H9 (cell line): ENCODE measurements around the gene CSF2. TPM values are rescaled to one million over a fixed set of nuclear protein-coding genes. Genes with fewer than 3 reads are reported as not detected.

Source experiments
- DNase-seq: peaks from one replicate; pipeline ENCODE4 v3.0.0-alpha.2; 2017
- H2AFZ ChIP-seq: one replicate; pipeline ENCODE4 v1.6.1; 2013; ENCODE audit warnings: mild to moderate bottlenecking, low read length, control low read depth, moderate library complexity
- H2AK5ac ChIP-seq: 2 replicates; pipeline ENCODE4 v1.6.1; 2013; ENCODE audit warnings: low read length, control low read depth, mixed read lengths; ENCODE audit not compliant: insufficient read length
- H2BK120ac ChIP-seq: one replicate; pipeline ENCODE4 v1.6.1; 2013; ENCODE audit warnings: low read depth, mild to moderate bottlenecking, low read length, control low read depth, inconsistent platforms; ENCODE audit not compliant: poor library complexity, severe bottlenecking
- H2BK12ac ChIP-seq: 2 replicates; pipeline ENCODE4 v1.6.1; 2013; ENCODE audit warnings: low read length, control low read depth, mixed read lengths, low read depth; ENCODE audit not compliant: insufficient read length
- H2BK15ac ChIP-seq: 2 replicates; pipeline ENCODE4 v1.6.1; 2013; ENCODE audit warnings: low read depth, low read length, control low read depth
- H2BK20ac ChIP-seq: one replicate; pipeline ENCODE4 v1.6.1; 2013; ENCODE audit warnings: low read depth, mild to moderate bottlenecking, low read length, control low read depth, inconsistent platforms; ENCODE audit not compliant: poor library complexity, severe bottlenecking
- H2BK5ac ChIP-seq: 2 replicates; pipeline ENCODE4 v1.6.1; 2013; ENCODE audit warnings: low read length, control low read depth, mixed read lengths; ENCODE audit not compliant: insufficient read length
- H3K14ac ChIP-seq: 2 replicates; pipeline ENCODE4 v1.6.1; 2013; ENCODE audit warnings: low read length, control low read depth; ENCODE audit not compliant: insufficient read depth
- H3K18ac ChIP-seq: 2 replicates; pipeline ENCODE4 v1.6.1; 2013; ENCODE audit warnings: low read depth, mild to moderate bottlenecking, mixed read lengths, low read length, control low read depth; ENCODE audit not compliant: insufficient read length
- H3K23ac ChIP-seq: 2 replicates; pipeline ENCODE4 v1.6.1; 2013; ENCODE audit warnings: low read length, control low read depth, mixed read lengths, low read depth; ENCODE audit not compliant: insufficient read length
- H3K23me2 ChIP-seq: 2 replicates; pipeline ENCODE4 v1.6.1; 2013; ENCODE audit warnings: low read depth, mild to moderate bottlenecking, mixed read lengths, low read length, control low read depth; ENCODE audit not compliant: insufficient read length, poor library complexity, severe bottlenecking
- H3K27ac ChIP-seq: 2 replicates; pipeline ENCODE4 v1.5.1; 2013; ENCODE audit warnings: low read length, control low read depth, mixed read lengths, low read depth; ENCODE audit not compliant: insufficient read length
- H3K27me3 ChIP-seq: 2 replicates; pipeline ENCODE4 v1.6.1; 2013; ENCODE audit warnings: low read length, control low read depth, inconsistent platforms; ENCODE audit not compliant: insufficient read depth
- H3K4ac ChIP-seq: 2 replicates; pipeline ENCODE4 v1.6.1; 2013; ENCODE audit warnings: low read depth, mild to moderate bottlenecking, control low read depth, inconsistent platforms, low read length, moderate library complexity
- H3K4me1 ChIP-seq: 2 replicates; pipeline ENCODE4 v1.6.1; 2013; ENCODE audit warnings: low read length, control low read depth, inconsistent platforms; ENCODE audit not compliant: insufficient read depth
- H3K4me2 ChIP-seq: 2 replicates; pipeline ENCODE4 v1.6.1; 2013; ENCODE audit warnings: low read length, control low read depth, mixed read lengths; ENCODE audit not compliant: insufficient read length, insufficient read depth
- H3K56ac ChIP-seq: 2 replicates; pipeline ENCODE4 v1.6.1; 2013; ENCODE audit warnings: low read depth, mild to moderate bottlenecking, mixed read lengths, low read length, control low read depth; ENCODE audit not compliant: insufficient read length
- H3K79me1 ChIP-seq: 2 replicates; pipeline ENCODE4 v1.6.1; 2013; ENCODE audit warnings: low read depth, mild to moderate bottlenecking, moderate library complexity, low read length, control low read depth, inconsistent platforms; ENCODE audit not compliant: insufficient read depth, poor library complexity, severe bottlenecking
- H3K79me2 ChIP-seq: 2 replicates; pipeline ENCODE4 v1.6.1; 2013; ENCODE audit warnings: low read length, control low read depth, inconsistent platforms; ENCODE audit not compliant: insufficient read depth
- H3K9ac ChIP-seq: 2 replicates; pipeline ENCODE4 v1.6.1; 2013; ENCODE audit warnings: low read length, control low read depth, mixed read lengths; ENCODE audit not compliant: insufficient read length; ENCODE audit errors: extremely low read depth
- H3K9me3 ChIP-seq: one replicate; pipeline ENCODE4 v1.6.1; 2013; ENCODE audit warnings: low read depth, low read length, inconsistent platforms; ENCODE audit not compliant: control insufficient read depth
- H3T11ph ChIP-seq: one replicate; pipeline ENCODE4 v1.6.1; 2013; ENCODE audit warnings: mild to moderate bottlenecking, low read length, control low read depth, inconsistent platforms
- H4K20me1 ChIP-seq: one replicate; pipeline ENCODE4 v1.6.1; 2013; ENCODE audit not compliant: control insufficient read depth, insufficient read length, insufficient read depth
- H4K5ac ChIP-seq: 2 replicates; pipeline ENCODE4 v1.6.1; 2013; ENCODE audit warnings: low read depth, mild to moderate bottlenecking, mixed read lengths, low read length, control low read depth; ENCODE audit not compliant: insufficient read length
- H4K8ac ChIP-seq: replicated peaks from 2 replicates; pipeline ENCODE4 v1.6.1; 2013; ENCODE audit warnings: low read length, control low read depth, mixed read lengths, low read depth; ENCODE audit not compliant: insufficient read length
- H4K91ac ChIP-seq: 2 replicates; pipeline ENCODE4 v1.6.1; 2013; ENCODE audit warnings: low read depth, mild to moderate bottlenecking, moderate library complexity, mixed read lengths, low read length, control low read depth; ENCODE audit not compliant: insufficient read length
- H3K27ac Mint-ChIP-seq, 3 experiments: 2 replicates in 2 of 3; 3 replicates in 1 of 3; pipeline ENCODE4 v1.8.0; 2020 to 2021; ENCODE audit warnings: mixed read lengths in 3 of 3, mild to moderate bottlenecking in 1 of 3, moderate library complexity in 1 of 3
- H3K27me3 Mint-ChIP-seq: 2 replicates; pipeline ENCODE4 v1.8.0; 2021; ENCODE audit warnings: low read depth, mild to moderate bottlenecking, moderate library complexity, mixed read lengths
- H3K36me3 Mint-ChIP-seq, 3 experiments: 2 replicates in 2 of 3; 3 replicates in 1 of 3; pipeline ENCODE4 v1.8.0; 2020 to 2021; ENCODE audit warnings: low read depth in 3 of 3, mixed read lengths in 3 of 3; ENCODE audit not compliant: insufficient read depth in 1 of 3
- H3K4me1 Mint-ChIP-seq, 2 experiments: 2 replicates each; pipeline ENCODE4 v1.8.0; 2020; ENCODE audit warnings: mixed read lengths in 2 of 2
- H3K4me3 Mint-ChIP-seq, 2 experiments: 2 replicates in 1 of 2; 3 replicates in 1 of 2; pipeline ENCODE4 v1.8.0; 2020 to 2021; ENCODE audit warnings: mild to moderate bottlenecking in 2 of 2, mixed read lengths in 2 of 2, moderate library complexity in 1 of 2
- H3K9me3 Mint-ChIP-seq, 2 experiments: 2 replicates in 1 of 2; 3 replicates in 1 of 2; pipeline ENCODE4 v1.8.0; 2020; ENCODE audit warnings: mild to moderate bottlenecking in 2 of 2, mixed read lengths in 2 of 2, moderate library complexity in 1 of 2
- WGBS: extraction: QIAGEN DNeasy Blood & Tissue Kit; methylation state at CpG from one replicate; pipeline ENCODE4 v1.1.7; 2013; ENCODE audit warnings: missing lambda C conversion rate, low lambda C conversion rate, mixed read lengths; ENCODE audit not compliant: insufficient read length; ENCODE audit errors: extremely low coverage; 5-methylcytosine and 5-hydroxymethylcytosine counted together
- total RNA-seq: library from RNA; stranded (reverse); gene quantifications from 2 replicates; pipeline ENCODE4 v1.2.1, GENCODE V29; 2021
- TF ChIP-seq, protein P1 (sequence below): fragments of 200-600 bp; sonication (generic); conservative IDR thresholded peaks from 3 replicates; pipeline ENCODE4 v1.8.0; 2021; ENCODE audit warnings: antibody characterized with exemption, mild to moderate bottlenecking

The CSF2 gene
- total RNA-seq, 1 experiment from 2014 or later: not detected

GRCh38 chr5:132072528-132072927 lies 1.1 kb upstream of the CSF2 start:
- TF ChIP-seq, protein P1, sequence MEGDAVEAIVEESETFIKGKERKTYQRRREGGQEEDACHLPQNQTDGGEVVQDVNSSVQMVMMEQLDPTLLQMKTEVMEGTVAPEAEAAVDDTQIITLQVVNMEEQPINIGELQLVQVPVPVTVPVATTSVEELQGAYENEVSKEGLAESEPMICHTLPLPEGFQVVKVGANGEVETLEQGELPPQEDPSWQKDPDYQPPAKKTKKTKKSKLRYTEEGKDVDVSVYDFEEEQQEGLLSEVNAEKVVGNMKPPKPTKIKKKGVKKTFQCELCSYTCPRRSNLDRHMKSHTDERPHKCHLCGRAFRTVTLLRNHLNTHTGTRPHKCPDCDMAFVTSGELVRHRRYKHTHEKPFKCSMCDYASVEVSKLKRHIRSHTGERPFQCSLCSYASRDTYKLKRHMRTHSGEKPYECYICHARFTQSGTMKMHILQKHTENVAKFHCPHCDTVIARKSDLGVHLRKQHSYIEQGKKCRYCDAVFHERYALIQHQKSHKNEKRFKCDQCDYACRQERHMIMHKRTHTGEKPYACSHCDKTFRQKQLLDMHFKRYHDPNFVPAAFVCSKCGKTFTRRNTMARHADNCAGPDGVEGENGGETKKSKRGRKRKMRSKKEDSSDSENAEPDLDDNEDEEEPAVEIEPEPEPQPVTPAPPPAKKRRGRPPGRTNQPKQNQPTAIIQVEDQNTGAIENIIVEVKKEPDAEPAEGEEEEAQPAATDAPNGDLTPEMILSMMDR: no peak
- H3K4me1 Mint-ChIP-seq: peaks cover 4 to 5% of the 10 kb centered on the region in 2 experiments; a peak in 3 of 4 replicates
- no peak overlapping the region for H4K8ac ChIP-seq

More at GRCh38 chr5:132072528-132072927, 1.1 kb upstream of the CSF2 start:
- H3K18ac ChIP-seq: no peak overlapping the region
- no peak overlapping the region for H3K27ac ChIP-seq
- no peaks in the 10 kb centered on the region for H3K79me2 ChIP-seq
- Mint-ChIP-seq H3K9me3 (no peaks in the 10 kb centered on the region), H3K36me3 (no peaks in the 10 kb centered on the region), H3K27ac (no peak overlapping the region), H3K27me3 (no peaks in the 10 kb centered on the region; the same call in none of the 2 replicates), H3K4me3 (no peak overlapping the region)
- no peaks in the 10 kb centered on the region for H3K4me1 ChIP-seq
- H3T11ph ChIP-seq: no peak overlapping the region
- no peak overlapping the region for H4K91ac ChIP-seq
- no peak overlapping the region for H2AK5ac ChIP-seq
- H3K14ac ChIP-seq: no peak overlapping the region
- no peak overlapping the region for H2AFZ ChIP-seq
- H2BK20ac ChIP-seq: no peak overlapping the region
- H3K9ac ChIP-seq: no peak overlapping the region
- no peak overlapping the region for H2BK12ac ChIP-seq
- no peak overlapping the region for H3K56ac ChIP-seq
- no CpG with 5 or more reads among the region's 2 CpGs for WGBS
- H2BK15ac ChIP-seq: no peak overlapping the region
- H2BK5ac ChIP-seq: no peak overlapping the region
- no peak overlapping the region for H3K4me2 ChIP-seq
- H4K5ac ChIP-seq: no peak overlapping the region
- H3K27me3 ChIP-seq: no peaks in the 10 kb centered on the region
- no peak overlapping the region for H2BK120ac ChIP-seq
- no peak overlapping the region for H3K4ac ChIP-seq
- H3K9me3 ChIP-seq: no peaks in the 10 kb centered on the region
- no peaks in the 10 kb centered on the region for H4K20me1 ChIP-seq
- no peaks in the 10 kb centered on the region for H3K79me1 ChIP-seq
- no peak overlapping the region for H3K23ac ChIP-seq
- no peak for DNase-seq
- no peaks in the 10 kb centered on the region for H3K23me2 ChIP-seq
